K562 (cell line): ENCODE measurements around the gene NCAPD2. TPM values are rescaled to one million over a fixed set of nuclear protein-coding genes. Genes with fewer than 3 reads are reported as not detected.

Experiments
- ARID2 ChIP-seq: fragments of 450-650 bp; IDR thresholded peaks from 2 replicates; pipeline ENCODE4 v1.6.1; 2017; ENCODE audit warnings: antibody characterized with exemption, mild to moderate bottlenecking
- CEBPG ChIP-seq, 3 experiments: fragments of 200-800 bp in 1 of 3; sonication (Bioruptor generic) in 1 of 3; sonication (generic) in 1 of 3; formaldehyde crosslinking in 1 of 3; IDR thresholded peaks in 2 of 3; conservative IDR thresholded peaks in 1 of 3; 2 replicates each; pipeline versions ENCODE4 v1.6.1 to v1.8.0; 2016 to 2022; ENCODE audit warnings: missing compliant biosample characterization in 2 of 3, missing genetic modification characterization in 2 of 3, mild to moderate bottlenecking in 1 of 3, missing genetic modification reagents in 1 of 3
- ESRRA ChIP-seq: fragments of 450-650 bp; IDR thresholded peaks from 2 replicates; pipeline ENCODE4 v1.6.1; 2014; ENCODE audit warnings: low read depth, mild to moderate bottlenecking, moderate library complexity, borderline replicate concordance
- MXI1 ChIP-seq: IDR thresholded peaks from 2 replicates; pipeline ENCODE4 v1.6.1; 2011; ENCODE audit warnings: low read depth, mild to moderate bottlenecking, improper control_type of control experiment, low read length
- PML ChIP-seq: IDR thresholded peaks from 2 replicates; pipeline ENCODE4 v1.6.1; 2012; ENCODE audit warnings: low read length, inconsistent platforms
- SIX5 ChIP-seq, 2 experiments: IDR thresholded peaks; 2 replicates each; pipeline ENCODE4 v1.6.1; 2011; ENCODE audit warnings: low read length in 2 of 2, borderline replicate concordance in 1 of 2, low read depth in 1 of 2, mild to moderate bottlenecking in 1 of 2, moderate library complexity in 1 of 2; ENCODE audit not compliant: insufficient read depth in 1 of 2
- ZBED1 ChIP-seq: IDR thresholded peaks from 2 replicates; pipeline ENCODE4 v1.6.1; 2014
- ZNF431 ChIP-seq: sonication (generic); formaldehyde crosslinking; IDR thresholded peaks from 2 replicates; pipeline ENCODE4 v1.8.0; 2022; ENCODE audit warnings: mild to moderate bottlenecking, missing genetic modification reagents
- ZNF561 ChIP-seq: fragments of 450-650 bp; formaldehyde crosslinking; conservative IDR thresholded peaks from 2 replicates; pipeline ENCODE4 v1.4.0; 2020; ENCODE audit warnings: mild to moderate bottlenecking, moderate library complexity
- ZNF766 ChIP-seq: fragments of 200-800 bp; sonication (Bioruptor generic); conservative IDR thresholded peaks from 2 replicates; pipeline ENCODE4 v1.6.1; 2016; ENCODE audit warnings: missing genetic modification characterization, missing compliant biosample characterization
- polyA plus RNA-seq, 8 experiments: library from polyadenylated mRNA; depleted of rRNA in 4 of 8; stranded (reverse) in 5 of 8; unstranded in 3 of 8; fragments of >200 nt; fragmentation: Nextera tagmentation in 2 of 8; fragmentation: Illumina TruSeq in 1 of 8; extraction: Ambion mirVana in 2 of 8; extraction: Trizol in 1 of 8; gene quantifications; 2 replicates each; pipeline versions ENCODE4 v1.2.1 to v1.2.3, GENCODE V29; 2011 to 2014; ENCODE audit warnings: inconsistent platforms in 1 of 8, missing spikeins in 1 of 8
- total RNA-seq, 7 experiments: library from RNA; depleted of rRNA in 6 of 7; stranded (reverse); fragments of >200 nt in 6 of 7; fragmentation: Illumina TruSeq in 2 of 7; extraction: Trizol in 2 of 7; gene quantifications; 2 replicates each; pipeline versions ENCODE4 v1.2.1 to v1.2.3, GENCODE V29; 2011 to 2021; ENCODE audit warnings: low replicate concordance in 1 of 7
- TF ChIP-seq, protein P1 (sequence below), 2 experiments: fragments of 150-350 bp in 1 of 2; IDR thresholded peaks; 2 replicates each; pipeline ENCODE4 v1.6.1; 2012 to 2016; ENCODE audit warnings: low read depth in 2 of 2, low read length in 2 of 2, mild to moderate bottlenecking in 1 of 2, moderate library complexity in 1 of 2
- TF ChIP-seq, protein P2 (sequence below), 2 experiments: fragments of 250-450 bp in 1 of 2; fragments of 450-650 bp in 1 of 2; sonication (Bioruptor Pico) in 1 of 2; IDR thresholded peaks; 2 replicates each; pipeline versions ENCODE4 v1.6.1 to v1.8.0; 2016 to 2021; ENCODE audit warnings: mild to moderate bottlenecking in 2 of 2, moderate library complexity in 2 of 2, missing compliant biosample characterization in 1 of 2, missing genetic modification characterization in 1 of 2
- TF ChIP-seq, protein P3 (sequence below): fragments of 250-450 bp; sonication (Bioruptor Pico); IDR thresholded peaks from 2 replicates; pipeline ENCODE4 v1.8.0; 2022; ENCODE audit warnings: moderate library complexity, mild to moderate bottlenecking, inconsistent platforms
- TF ChIP-seq, protein P4 (sequence below): fragments of 450-650 bp; formaldehyde crosslinking; IDR thresholded peaks from 2 replicates; pipeline ENCODE4 v1.4.0; 2020; ENCODE audit warnings: mild to moderate bottlenecking, moderate library complexity
- TF ChIP-seq, protein P5 (sequence below): fragments of 250-450 bp; sonication (Bioruptor Pico); IDR thresholded peaks from 2 replicates; pipeline ENCODE4 v1.4.0; 2020; ENCODE audit warnings: mild to moderate bottlenecking, moderate library complexity, borderline replicate concordance

NCAPD2 gene
- total and polyA plus RNA-seq, 9 of the 15 experiments (the other 6 are each of a cell fraction or from before 2014, with no cell fraction given): 16.9 to 93.7 (median 68.3) TPM

DNA sequence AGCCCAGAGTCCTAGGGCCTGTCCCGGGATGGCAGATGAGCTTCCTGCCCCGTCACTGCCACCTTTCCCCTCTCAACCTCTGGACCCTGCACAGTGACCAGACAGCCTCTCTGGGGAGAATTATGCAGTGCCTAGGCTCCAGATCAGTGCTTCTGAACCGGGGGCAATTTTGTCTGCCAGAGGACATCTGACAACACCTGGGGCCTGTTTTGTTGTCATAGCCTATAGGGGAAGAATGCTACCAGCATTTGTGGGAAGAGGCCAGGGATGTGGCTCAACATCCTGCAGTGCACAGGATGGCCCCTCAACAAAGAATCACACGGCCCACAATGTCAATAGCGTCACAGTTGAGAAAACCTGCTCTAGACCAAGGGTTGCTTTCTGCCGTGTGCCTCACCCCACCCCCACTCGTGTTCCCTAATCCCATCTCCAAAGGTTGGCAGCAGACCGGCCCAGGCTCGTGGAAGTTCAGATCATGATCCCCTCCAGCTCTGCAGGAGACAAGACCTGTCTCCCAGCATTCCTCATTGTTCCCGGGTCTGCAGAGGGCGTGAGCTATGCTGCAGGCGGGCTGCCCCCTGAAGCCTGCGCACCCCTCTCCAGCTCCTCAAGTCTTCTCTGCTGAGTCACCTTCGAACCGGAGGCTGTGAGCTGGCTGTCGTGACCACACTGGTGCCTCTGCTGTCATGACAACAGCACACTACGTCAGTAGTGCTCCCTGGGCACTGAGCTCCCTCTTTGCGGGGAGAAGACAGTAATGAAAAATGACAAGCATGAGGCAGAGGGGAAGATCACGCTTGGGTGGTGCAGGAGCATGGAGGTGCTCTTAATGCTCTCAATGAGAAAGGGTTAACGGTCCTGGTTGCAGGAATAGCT lies 38.4 kb downstream of the NCAPD2 start (continued):
- TF ChIP-seq, protein P1, sequence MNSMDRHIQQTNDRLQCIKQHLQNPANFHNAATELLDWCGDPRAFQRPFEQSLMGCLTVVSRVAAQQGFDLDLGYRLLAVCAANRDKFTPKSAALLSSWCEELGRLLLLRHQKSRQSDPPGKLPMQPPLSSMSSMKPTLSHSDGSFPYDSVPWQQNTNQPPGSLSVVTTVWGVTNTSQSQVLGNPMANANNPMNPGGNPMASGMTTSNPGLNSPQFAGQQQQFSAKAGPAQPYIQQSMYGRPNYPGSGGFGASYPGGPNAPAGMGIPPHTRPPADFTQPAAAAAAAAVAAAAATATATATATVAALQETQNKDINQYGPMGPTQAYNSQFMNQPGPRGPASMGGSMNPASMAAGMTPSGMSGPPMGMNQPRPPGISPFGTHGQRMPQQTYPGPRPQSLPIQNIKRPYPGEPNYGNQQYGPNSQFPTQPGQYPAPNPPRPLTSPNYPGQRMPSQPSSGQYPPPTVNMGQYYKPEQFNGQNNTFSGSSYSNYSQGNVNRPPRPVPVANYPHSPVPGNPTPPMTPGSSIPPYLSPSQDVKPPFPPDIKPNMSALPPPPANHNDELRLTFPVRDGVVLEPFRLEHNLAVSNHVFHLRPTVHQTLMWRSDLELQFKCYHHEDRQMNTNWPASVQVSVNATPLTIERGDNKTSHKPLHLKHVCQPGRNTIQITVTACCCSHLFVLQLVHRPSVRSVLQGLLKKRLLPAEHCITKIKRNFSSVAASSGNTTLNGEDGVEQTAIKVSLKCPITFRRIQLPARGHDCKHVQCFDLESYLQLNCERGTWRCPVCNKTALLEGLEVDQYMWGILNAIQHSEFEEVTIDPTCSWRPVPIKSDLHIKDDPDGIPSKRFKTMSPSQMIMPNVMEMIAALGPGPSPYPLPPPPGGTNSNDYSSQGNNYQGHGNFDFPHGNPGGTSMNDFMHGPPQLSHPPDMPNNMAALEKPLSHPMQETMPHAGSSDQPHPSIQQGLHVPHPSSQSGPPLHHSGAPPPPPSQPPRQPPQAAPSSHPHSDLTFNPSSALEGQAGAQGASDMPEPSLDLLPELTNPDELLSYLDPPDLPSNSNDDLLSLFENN (IDR thresholded peaks at IDR 0.05; ENCODE audit: low read depth in 2 of 2, low read length in 2 of 2): no peak
- TF ChIP-seq, protein P2, sequence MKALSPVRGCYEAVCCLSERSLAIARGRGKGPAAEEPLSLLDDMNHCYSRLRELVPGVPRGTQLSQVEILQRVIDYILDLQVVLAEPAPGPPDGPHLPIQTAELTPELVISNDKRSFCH (CRISPR knock-in tag; IDR thresholded peaks at IDR 0.05): no peak
- TF ChIP-seq, protein P2 (tag; IDR thresholded peaks at IDR 0.05): no peak
- TF ChIP-seq PML (no peak), CEBPG (CRISPR knock-in tag; IDR thresholded peaks at IDR 0.05) (no peak), CEBPG (tag; conservative IDR thresholded peaks at IDR 0.05 in 1 of 2, IDR thresholded peaks at IDR 0.05 in 1 of 2) (no peak), ZNF561 (CRISPR knock-in tag) (no peak), ZBED1 (peak; percentile 96; the same call in 1 of the 2 replicates), SIX5 (IDR thresholded peaks at IDR 0.05; ENCODE audit: borderline replicate concordance in 1 of 2, insufficient read depth in 1 of 2, low read depth in 1 of 2, low read length in 2 of 2) (no peak), ARID2 (no peak), ZNF431 (no peak), MXI1 (peak; percentile 77; the same call in 1 of the 2 replicates), ESRRA (0 out of 2 replicates have a peak, but pooled peaks have one; percentile 18), ZNF766 (CRISPR knock-in tag) (no peak)
- TF ChIP-seq, protein P3, sequence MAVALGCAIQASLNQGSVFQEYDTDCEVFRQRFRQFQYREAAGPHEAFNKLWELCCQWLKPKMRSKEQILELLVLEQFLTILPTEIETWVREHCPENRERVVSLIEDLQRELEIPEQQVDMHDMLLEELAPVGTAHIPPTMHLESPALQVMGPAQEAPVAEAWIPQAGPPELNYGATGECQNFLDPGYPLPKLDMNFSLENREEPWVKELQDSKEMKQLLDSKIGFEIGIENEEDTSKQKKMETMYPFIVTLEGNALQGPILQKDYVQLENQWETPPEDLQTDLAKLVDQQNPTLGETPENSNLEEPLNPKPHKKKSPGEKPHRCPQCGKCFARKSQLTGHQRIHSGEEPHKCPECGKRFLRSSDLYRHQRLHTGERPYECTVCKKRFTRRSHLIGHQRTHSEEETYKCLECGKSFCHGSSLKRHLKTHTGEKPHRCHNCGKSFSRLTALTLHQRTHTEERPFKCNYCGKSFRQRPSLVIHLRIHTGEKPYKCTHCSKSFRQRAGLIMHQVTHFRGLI (CRISPR knock-in tag): no peak
- TF ChIP-seq, protein P4, sequence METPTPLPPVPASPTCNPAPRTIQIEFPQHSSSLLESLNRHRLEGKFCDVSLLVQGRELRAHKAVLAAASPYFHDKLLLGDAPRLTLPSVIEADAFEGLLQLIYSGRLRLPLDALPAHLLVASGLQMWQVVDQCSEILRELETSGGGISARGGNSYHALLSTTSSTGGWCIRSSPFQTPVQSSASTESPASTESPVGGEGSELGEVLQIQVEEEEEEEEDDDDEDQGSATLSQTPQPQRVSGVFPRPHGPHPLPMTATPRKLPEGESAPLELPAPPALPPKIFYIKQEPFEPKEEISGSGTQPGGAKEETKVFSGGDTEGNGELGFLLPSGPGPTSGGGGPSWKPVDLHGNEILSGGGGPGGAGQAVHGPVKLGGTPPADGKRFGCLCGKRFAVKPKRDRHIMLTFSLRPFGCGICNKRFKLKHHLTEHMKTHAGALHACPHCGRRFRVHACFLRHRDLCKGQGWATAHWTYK (CRISPR knock-in tag): no peak
- TF ChIP-seq, protein P5, sequence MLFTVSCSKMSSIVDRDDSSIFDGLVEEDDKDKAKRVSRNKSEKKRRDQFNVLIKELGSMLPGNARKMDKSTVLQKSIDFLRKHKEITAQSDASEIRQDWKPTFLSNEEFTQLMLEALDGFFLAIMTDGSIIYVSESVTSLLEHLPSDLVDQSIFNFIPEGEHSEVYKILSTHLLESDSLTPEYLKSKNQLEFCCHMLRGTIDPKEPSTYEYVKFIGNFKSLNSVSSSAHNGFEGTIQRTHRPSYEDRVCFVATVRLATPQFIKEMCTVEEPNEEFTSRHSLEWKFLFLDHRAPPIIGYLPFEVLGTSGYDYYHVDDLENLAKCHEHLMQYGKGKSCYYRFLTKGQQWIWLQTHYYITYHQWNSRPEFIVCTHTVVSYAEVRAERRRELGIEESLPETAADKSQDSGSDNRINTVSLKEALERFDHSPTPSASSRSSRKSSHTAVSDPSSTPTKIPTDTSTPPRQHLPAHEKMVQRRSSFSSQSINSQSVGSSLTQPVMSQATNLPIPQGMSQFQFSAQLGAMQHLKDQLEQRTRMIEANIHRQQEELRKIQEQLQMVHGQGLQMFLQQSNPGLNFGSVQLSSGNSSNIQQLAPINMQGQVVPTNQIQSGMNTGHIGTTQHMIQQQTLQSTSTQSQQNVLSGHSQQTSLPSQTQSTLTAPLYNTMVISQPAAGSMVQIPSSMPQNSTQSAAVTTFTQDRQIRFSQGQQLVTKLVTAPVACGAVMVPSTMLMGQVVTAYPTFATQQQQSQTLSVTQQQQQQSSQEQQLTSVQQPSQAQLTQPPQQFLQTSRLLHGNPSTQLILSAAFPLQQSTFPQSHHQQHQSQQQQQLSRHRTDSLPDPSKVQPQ (CRISPR knock-in tag): no peak
